H54 (cell line): ENCODE data around the gene HEMGN.
"Not testable (repeated sequence)": the region's sequence is repeated elsewhere in the genome, so short reads cannot be mapped to it uniquely, and the experiment has no call there.

Experiments used
- DNase-seq: peaks from one replicate; pipeline ENCODE4 v3.0.0; 2011; ENCODE audit warnings: low spot score, mixed read lengths; ENCODE audit not compliant: insufficient read length
- FAIRE-seq: peaks from 3 replicates; lab custom pipeline; 2011; peaks lifted over from hg19 to GRCh38; lab: Jason Lieb, UNC
- POLR2A ChIP-seq: IDR thresholded peaks from 2 replicates; pipeline ENCODE4 v1.6.1; 2011; ENCODE audit warnings: low read depth, mild to moderate bottlenecking, low read length

The HEMGN gene

GRCh38 chr9:97959585-97959984, 21.6 kb upstream of the HEMGN start:
- no peak for TF ChIP-seq POLR2A
- no peak for FAIRE-seq
- no peak for DNase-seq

- DNase-seq = no peak
- no peak for TF ChIP-seq POLR2A
- peak; percentile 83 for FAIRE-seq
These were observed 21.0 kb upstream of the HEMGN start for GRCh38 chr9:97958812-97959511.

- TF ChIP-seq POLR2A = no peak
- no peak for FAIRE-seq
- DNase-seq = no peak
These were observed 18.4 kb upstream of the HEMGN start for GRCh38 chr9:97956331-97956730.

- TF ChIP-seq POLR2A = no peak
- DNase-seq (peak; percentile 60), FAIRE-seq (peak; percentile 90)
These were observed 16.6 kb upstream of the HEMGN start for GRCh38 chr9:97954550-97954989.

- DNase-seq, FAIRE-seq: not testable (repeated sequence)
These were observed 12.9 kb upstream of the HEMGN start for GRCh38 chr9:97950873-97951272.

GRCh38 chr9:97947094-97947493, 9.1 kb upstream of the HEMGN start:
- FAIRE-seq, DNase-seq: not testable (repeated sequence)

- FAIRE-seq, DNase-seq: not testable (repeated sequence)
These were observed 7.5 kb upstream of the HEMGN start for GRCh38 chr9:97945470-97945869.

- FAIRE-seq (peak; percentile 64), DNase-seq (no peak)
- TF ChIP-seq POLR2A = no peak
These were observed 6.6 kb upstream of the HEMGN start for GRCh38 chr9:97944612-97945011.

- FAIRE-seq = peak; percentile 67
- DNase-seq = no peak
These were observed 5.4 kb upstream of the HEMGN start for GRCh38 chr9:97943308-97943855.

GRCh38 chr9:97941323-97941722, 3.4 kb upstream of the HEMGN start:
- TF ChIP-seq POLR2A = no peak
- FAIRE-seq = no peak
- DNase-seq = no peak

More at GRCh38 chr9:97943308-97943855, 5.4 kb upstream of the HEMGN start:
- no peak for TF ChIP-seq POLR2A

- DNase-seq = no peak
- peak; percentile 71 for FAIRE-seq
- TF ChIP-seq POLR2A = no peak
These were observed 2.8 kb upstream of the HEMGN start for GRCh38 chr9:97940741-97941140.

GRCh38 chr9:97940233-97940632, 2.3 kb upstream of the HEMGN start:
- FAIRE-seq (peak; percentile 36), DNase-seq (no peak)
- no peak for TF ChIP-seq POLR2A

- no peak for TF ChIP-seq POLR2A
- DNase-seq (no peak), FAIRE-seq (no peak)
These were observed 974 bp downstream of the HEMGN start for GRCh38 chr9:97936998-97937397.

GRCh38 chr9:97935276-97935675, 2.7 kb downstream of the HEMGN start:
- no peak for TF ChIP-seq POLR2A
- no peak for FAIRE-seq
- no peak for DNase-seq
